AG10803 (cell line): Measurements from ENCODE around the gene IMPG1.

ENCODE experiments used
- DNase-seq: peaks from one replicate; pipeline ENCODE4 v3.0.0; 2010; ENCODE audit warnings: low read depth
- H3K4me3 ChIP-seq: 2 replicates; pipeline ENCODE4 v1.5.1; 2011; ENCODE audit warnings: mild to moderate bottlenecking, low read length, control low read depth
- CTCF ChIP-seq: conservative IDR thresholded peaks from 2 replicates; pipeline ENCODE4 v1.5.1; 2011; ENCODE audit warnings: mild to moderate bottlenecking, low read length, control low read depth, inconsistent platforms

IMPG1 gene

DNA sequence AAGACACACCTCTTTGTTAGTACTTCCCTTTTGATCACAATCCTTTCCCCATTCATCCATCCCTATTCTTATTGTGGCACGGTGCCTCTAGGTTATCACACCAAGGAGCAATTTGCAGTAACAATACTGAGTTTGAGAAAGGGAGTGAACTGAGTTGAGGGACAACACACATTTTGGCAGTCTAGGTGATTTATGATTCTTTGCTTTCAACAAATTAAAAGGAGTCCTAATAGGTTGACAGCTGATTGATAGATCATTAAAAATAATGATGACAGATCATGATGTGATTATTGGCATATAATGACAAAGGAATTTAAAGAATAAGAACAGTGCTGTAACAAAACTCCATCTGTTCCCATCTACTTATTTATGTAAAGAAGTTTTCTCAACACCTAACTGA lies 36.7 kb downstream of the IMPG1 start:
- no peak for DNase-seq
- H3K4me3 ChIP-seq, result no peak overlapping the region
- TF ChIP-seq CTCF, result no peak

DNA sequence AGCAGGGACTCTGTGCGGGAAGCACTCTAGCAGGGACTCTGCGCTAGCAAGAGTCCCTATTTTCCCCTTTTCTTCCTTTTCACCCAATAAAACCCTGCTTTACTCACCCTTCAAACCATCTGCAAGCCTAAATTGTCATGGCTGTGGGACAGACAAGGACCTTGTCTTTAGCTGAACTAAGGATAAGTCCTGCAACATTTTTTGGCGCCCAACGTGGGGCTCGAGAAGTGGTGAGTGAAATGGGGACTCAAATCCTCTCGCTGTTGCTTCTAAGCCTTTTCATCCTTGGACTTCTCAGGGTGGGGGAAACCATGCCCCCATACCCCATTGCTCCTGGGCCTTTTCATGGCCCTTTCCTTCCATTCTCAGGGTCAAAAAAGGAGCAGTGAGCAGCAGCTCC lies 46.4 kb downstream of the IMPG1 start:
- DNase-seq, result no peak
- no peak overlapping the region for H3K4me3 ChIP-seq
- TF ChIP-seq CTCF, result no peak

DNA sequence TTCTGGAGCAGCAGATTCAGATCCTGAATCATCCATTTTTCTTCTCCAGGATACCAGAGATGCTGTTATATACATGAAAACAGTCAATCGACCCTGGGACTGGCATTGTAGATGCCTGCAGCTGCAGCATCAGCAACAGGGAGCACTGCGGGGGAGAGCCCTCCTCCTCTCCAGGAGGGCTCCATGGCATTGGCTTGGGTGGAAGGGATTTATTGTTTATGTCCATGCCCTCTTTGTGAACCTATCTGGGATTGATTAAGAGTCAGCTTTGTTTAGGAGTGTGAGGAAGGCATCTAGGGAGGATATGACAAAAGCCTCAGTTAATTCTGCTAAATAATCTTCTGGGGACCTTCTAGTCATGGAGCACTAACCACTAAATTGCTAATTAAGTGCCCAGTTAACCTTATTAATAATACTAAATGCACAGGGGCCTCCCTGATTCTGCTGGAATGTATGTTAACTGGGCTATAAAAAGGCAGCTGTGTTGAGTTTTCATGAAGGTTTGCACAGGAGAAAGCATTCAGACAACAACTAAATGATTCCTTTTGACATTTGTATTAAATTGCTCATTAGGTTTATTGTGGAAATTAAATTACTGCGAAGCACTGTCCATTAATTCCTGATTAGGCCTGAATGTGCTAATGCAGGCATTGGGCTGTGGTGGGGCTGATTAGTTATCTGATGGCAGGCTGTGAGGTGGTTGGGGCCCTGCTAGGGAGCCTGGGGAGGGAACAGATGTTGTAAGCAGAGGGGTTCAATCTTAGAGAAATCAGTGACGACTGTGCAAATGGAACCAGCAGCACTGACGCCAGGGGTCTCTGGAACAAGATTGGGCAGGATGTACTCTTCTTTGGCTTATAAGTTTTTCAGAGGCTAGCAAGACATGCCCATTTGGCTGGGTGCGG lies 57.6 kb downstream of the IMPG1 start:
- DNase-seq, result no peak
- H3K4me3 ChIP-seq, result no peak overlapping the region
- no peak for TF ChIP-seq CTCF

DNA sequence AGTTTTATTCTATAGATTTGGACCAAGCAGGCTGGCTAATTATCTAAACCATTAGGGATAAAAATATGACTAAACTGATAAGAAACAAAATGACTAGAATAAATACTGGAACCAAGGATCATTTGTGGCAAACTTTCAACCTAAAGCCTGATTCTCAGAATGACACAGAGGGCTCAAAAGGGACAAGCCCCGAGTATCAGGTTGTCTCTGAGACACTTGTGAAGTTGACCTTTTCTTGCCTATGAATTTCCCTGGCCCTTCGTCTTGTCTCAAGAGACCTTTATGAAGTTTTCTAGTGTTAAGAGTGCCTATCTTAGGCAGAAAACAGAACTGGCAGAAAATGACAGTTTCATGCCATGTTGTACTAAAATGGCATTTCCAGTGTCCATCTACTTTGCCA lies 68.3 kb downstream of the IMPG1 start:
- TF ChIP-seq CTCF, result no peak
- DNase-seq, result no peak
- no peak overlapping the region for H3K4me3 ChIP-seq

DNA sequence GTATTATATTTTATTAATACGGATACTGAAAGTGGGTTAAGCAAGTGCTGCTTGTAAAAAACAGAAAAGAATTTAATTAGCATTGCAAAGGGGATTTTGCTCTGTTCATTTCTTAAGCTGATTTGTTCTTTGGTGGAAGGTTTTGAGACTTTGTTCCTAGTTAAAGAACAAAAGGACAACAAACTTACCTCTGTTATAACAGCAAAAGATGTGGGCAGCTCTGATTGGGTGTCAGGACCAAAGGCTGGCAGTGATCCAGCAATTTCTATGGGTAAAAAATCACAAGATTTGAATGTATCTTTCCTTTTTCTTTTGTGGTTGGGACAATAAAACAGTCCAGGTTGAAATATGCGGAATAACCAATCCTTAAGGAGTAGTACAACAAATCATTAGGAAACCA lies 68.8 kb downstream of the IMPG1 start:
- H3K4me3 ChIP-seq, result no peak overlapping the region
- DNase-seq, result no peak
- no peak for TF ChIP-seq CTCF

DNA sequence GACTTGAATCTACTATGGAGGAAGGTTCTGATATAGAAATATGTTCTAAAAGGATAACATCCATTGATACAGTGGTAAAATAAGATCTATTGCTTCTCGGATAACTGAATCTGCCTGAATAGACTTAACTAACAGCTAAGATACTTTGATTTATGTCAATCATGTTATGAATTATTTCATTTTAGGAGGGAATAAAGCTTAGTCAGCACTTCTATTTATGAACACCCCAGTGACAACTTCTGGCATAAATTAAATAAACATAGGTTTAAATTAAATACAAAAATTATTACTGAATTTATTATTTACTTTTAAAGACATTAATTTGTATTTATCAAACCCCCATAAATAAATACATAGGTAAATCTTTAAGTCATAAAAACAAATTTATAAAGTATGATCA lies 69.3 kb downstream of the IMPG1 start:
- no peak overlapping the region for H3K4me3 ChIP-seq
- no peak for TF ChIP-seq CTCF
- no peak for DNase-seq

DNA sequence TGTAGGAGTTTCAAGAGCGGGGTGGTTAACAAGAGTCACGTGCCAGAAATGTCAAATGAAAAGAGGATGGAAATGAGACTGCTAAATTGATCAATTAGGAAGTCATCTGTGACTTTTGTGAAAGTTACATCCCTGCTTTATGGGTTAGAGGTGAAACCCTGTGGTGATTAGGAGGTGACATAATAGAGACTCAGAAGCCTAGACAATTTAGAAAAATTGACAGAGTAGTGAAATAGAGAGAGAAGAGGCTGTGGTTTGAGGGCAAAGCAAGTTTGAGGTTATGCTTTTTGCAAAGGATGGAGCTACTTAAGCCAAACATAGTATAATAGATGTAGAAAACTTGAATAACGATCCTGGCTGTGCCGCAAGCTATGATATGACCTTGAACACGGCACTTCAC lies 71.8 kb downstream of the IMPG1 start:
- no peak for DNase-seq
- H3K4me3 ChIP-seq, result no peak overlapping the region
- TF ChIP-seq CTCF, result no peak
